Smooth muscle cell (in vitro differentiated cells): ENCODE results near the gene PPFIA2. TPM values are rescaled to one million over a fixed set of nuclear protein-coding genes. Genes with fewer than 3 reads are reported as not detected.
A peak's percentile ranks its signal among the peaks of the same experiment; 100 is the strongest.

ENCODE experiments used
- DNase-seq: peaks from one replicate; lab custom pipeline; 2025; ENCODE audit not compliant: unreplicated experiment; lab: John Stamatoyannopoulos, UW
- H2AFZ ChIP-seq: fragments of 200-600 bp; sonication (generic); 2 replicates; pipeline ENCODE4 v1.6.0; 2016; ENCODE audit warnings: antibody characterized with exemption, low read depth, mild to moderate bottlenecking
- H3F3A ChIP-seq: fragments of 200-600 bp; sonication (generic); 2 replicates; pipeline ENCODE4 v1.6.0; 2017; ENCODE audit warnings: antibody characterized with exemption, low read depth
- H3K27ac ChIP-seq: fragments of 200-600 bp; sonication (generic); 2 replicates; pipeline ENCODE4 v1.5.1; 2016; ENCODE audit warnings: low read depth, mild to moderate bottlenecking
- H3K27me3 ChIP-seq: fragments of 200-600 bp; sonication (generic); 2 replicates; pipeline ENCODE4 v1.6.1; 2016; ENCODE audit warnings: low read depth, mild to moderate bottlenecking
- H3K36me3 ChIP-seq: fragments of 200-600 bp; sonication (generic); 2 replicates; pipeline ENCODE4 v1.5.1; 2016; ENCODE audit warnings: low read depth
- H3K4me1 ChIP-seq: fragments of 200-600 bp; sonication (generic); 2 replicates; pipeline ENCODE4 v1.5.1; 2016; ENCODE audit warnings: low read depth
- H3K4me2 ChIP-seq: fragments of 200-600 bp; sonication (generic); 2 replicates; pipeline ENCODE4 v1.6.0; 2016; ENCODE audit warnings: mild to moderate bottlenecking
- H3K4me3 ChIP-seq: fragments of 200-600 bp; sonication (generic); 2 replicates; pipeline ENCODE4 v1.5.1; 2016; ENCODE audit warnings: mild to moderate bottlenecking
- H3K79me2 ChIP-seq: fragments of 200-600 bp; sonication (generic); 2 replicates; pipeline ENCODE4 v1.6.0; 2016; ENCODE audit warnings: low read depth, mild to moderate bottlenecking
- H3K9ac ChIP-seq: fragments of 200-600 bp; sonication (generic); 2 replicates; pipeline ENCODE4 v1.6.0; 2016; ENCODE audit warnings: low read depth
- H3K9me3 ChIP-seq: fragments of 200-600 bp; sonication (generic); replicated peaks from 2 replicates; pipeline ENCODE4 v1.5.1; 2016; ENCODE audit warnings: low read depth
- H4K20me1 ChIP-seq: fragments of 200-600 bp; sonication (generic); 2 replicates; pipeline ENCODE4 v1.6.0; 2016; ENCODE audit warnings: low read depth
- CTCF ChIP-seq: fragments of 200-600 bp; sonication (generic); IDR thresholded peaks from 2 replicates; pipeline ENCODE4 v1.5.1; 2017; ENCODE audit warnings: borderline replicate concordance, mild to moderate bottlenecking, antibody characterized with exemption; ENCODE audit not compliant: insufficient read depth, poor library complexity, severe bottlenecking
- WGBS: methylation state at CpG from one replicate; pipeline ENCODE4 v1.1.7; 2016; ENCODE audit warnings: low lambda C conversion rate; 5-methylcytosine and 5-hydroxymethylcytosine counted together
- polyA plus RNA-seq: library from polyadenylated mRNA; unstranded; fragments of >200 nt; fragmentation: Nextera tagmentation; extraction: Ambion mirVana; gene quantifications from 2 replicates; pipeline ENCODE4 v1.2.1, GENCODE V29; 2016
- total RNA-seq: library from RNA; depleted of rRNA; stranded (reverse); fragments of >200 nt; gene quantifications from 2 replicates; pipeline ENCODE4 v1.2.3, GENCODE V29; 2014

The PPFIA2 gene
- total and polyA plus RNA-seq, 2 experiments from 2014 or later = not detected

GRCh38 chr12:81615026-81615588, 144.0 kb downstream of the PPFIA2 start:
- Histone ChIP-seq H2AFZ (no peak overlapping the region), H3K79me2 (no peaks in the 10 kb centered on the region), H3K36me3 (no peaks in the 10 kb centered on the region), H4K20me1 (no peaks in the 10 kb centered on the region), H3K4me1 (no peaks in the 10 kb centered on the region), H3K4me2 (no peak overlapping the region), H3K9ac (no peak overlapping the region), H3K9me3 (no peaks in the 10 kb centered on the region), H3F3A (no peaks in the 10 kb centered on the region), H3K27ac (no peak overlapping the region), H3K4me3 (no peak overlapping the region), H3K27me3 (no peaks in the 10 kb centered on the region)
- DNase-seq = no peak
- no peak for TF ChIP-seq CTCF
- WGBS = 83% methylated on average over 3 of the region's 3 CpGs

- Histone ChIP-seq H3K27me3 (peaks cover 18% of the 10 kb centered on the region), H3K4me1 (no peaks in the 10 kb centered on the region), H3K27ac (no peak overlapping the region), H2AFZ (no peak overlapping the region), H3F3A (no peaks in the 10 kb centered on the region), H4K20me1 (no peaks in the 10 kb centered on the region), H3K9ac (no peak overlapping the region), H3K4me3 (no peak overlapping the region), H3K9me3 (no peaks in the 10 kb centered on the region), H3K4me2 (no peak overlapping the region), H3K79me2 (no peaks in the 10 kb centered on the region), H3K36me3 (no peaks in the 10 kb centered on the region)
- 85% methylated on average over 18 of the region's 18 CpGs for WGBS
- DNase-seq = no peak
- TF ChIP-seq CTCF = peak; percentile 33
Observed at GRCh38 chr12:81610955-81611889, 147.9 kb downstream of the PPFIA2 start.

DNA sequence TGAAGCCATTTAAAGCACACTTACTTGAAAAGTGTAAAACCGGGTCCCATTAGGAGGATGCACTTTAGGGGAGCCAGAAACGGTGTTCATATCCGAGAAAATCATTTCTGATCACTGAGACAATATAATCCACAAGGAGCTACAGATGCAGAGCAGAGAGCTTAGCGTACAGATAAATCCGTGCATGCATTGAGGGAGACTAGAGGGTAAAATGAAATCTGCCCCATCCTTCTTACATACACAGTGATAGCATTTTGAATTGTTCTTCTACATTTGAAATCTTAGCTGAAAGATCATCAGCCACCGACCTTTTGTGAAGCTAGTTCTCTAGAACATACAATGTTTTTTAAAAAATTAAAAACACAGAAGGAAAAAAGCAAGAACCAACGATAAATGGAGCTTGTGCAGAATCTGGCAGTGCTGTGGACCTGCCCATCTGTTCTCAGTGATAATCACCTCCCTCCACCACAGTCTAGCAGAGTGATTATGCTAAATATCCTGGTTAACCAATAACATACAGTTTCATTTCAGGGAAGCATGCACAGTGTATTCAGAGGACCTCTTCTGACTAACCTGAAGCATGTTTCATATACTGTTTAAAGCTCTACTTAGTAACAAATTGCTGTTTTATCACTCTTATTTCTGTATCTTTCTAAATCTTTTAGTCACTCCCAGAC, 161.1 kb downstream of the PPFIA2 start:
- no peak overlapping the region for H3K27ac ChIP-seq
- H3K4me2 ChIP-seq = no peak overlapping the region
- no peaks in the 10 kb centered on the region for H3K27me3 ChIP-seq

More for the DNA sequence above, 161.1 kb downstream of the PPFIA2 start:
- H3K4me1 ChIP-seq = no peaks in the 10 kb centered on the region
- peak overlapping the region; percentile 27 for H2AFZ ChIP-seq
- no peaks in the 10 kb centered on the region for H4K20me1 ChIP-seq
- DNase-seq = no peak
- 72% methylated on average over 7 of the region's 7 CpGs for WGBS
- H3K36me3 ChIP-seq = no peaks in the 10 kb centered on the region
- no peak overlapping the region for H3K4me3 ChIP-seq
- TF ChIP-seq CTCF = no peak
- H3K9me3 ChIP-seq = no peaks in the 10 kb centered on the region
- no peaks in the 10 kb centered on the region for H3F3A ChIP-seq
- H3K9ac ChIP-seq = no peak overlapping the region
- H3K79me2 ChIP-seq = no peaks in the 10 kb centered on the region
